Measurements from ENCODE around the gene LY6G6C. TPM values are rescaled to one million over a fixed set of nuclear protein-coding genes. Genes with fewer than 3 reads are reported as not detected.
A peak's percentile ranks its signal among the peaks of the same experiment; 100 is the strongest.

Gene LY6G6C
- total RNA-seq, 1 donor from 2014 or later = 0.66 TPM

GRCh38 chr6:31718265-31718664 is 3.3 kb downstream of the LY6G6C start:
- Mint-ChIP-seq H3K4me1 (ENCODE audit: low read depth, unreplicated experiment) (peaks cover 10% of the 10 kb centered on the region), H3K36me3 (ENCODE audit: low read depth, unreplicated experiment) (peaks cover 3% of the 10 kb centered on the region), H3K27me3 (ENCODE audit: low read depth, unreplicated experiment) (peaks cover 19% of the 10 kb centered on the region), H3K27ac (ENCODE audit: unreplicated experiment) (no peak overlapping the region), H3K4me3 (ENCODE audit: unreplicated experiment) (no peak overlapping the region), H3K9me3 (ENCODE audit: unreplicated experiment) (peaks cover 7% of the 10 kb centered on the region)
- Histone ChIP-seq H3K27me3 (ENCODE audit: insufficient read depth, low read length) (no peaks in the 10 kb centered on the region), H3K4me1 (ENCODE audit: insufficient read depth, low read length) (no peaks in the 10 kb centered on the region), H3K27ac (ENCODE audit: low read depth, low read length) (no peak overlapping the region), H3K36me3 (ENCODE audit: insufficient read depth, low read length) (no peaks in the 10 kb centered on the region), H3K4me3 (ENCODE audit: insufficient read depth, low read depth, low read length) (no peak overlapping the region), H2AFZ (ENCODE audit: low read depth, low read length) (no peak overlapping the region), H4K20me1 (ENCODE audit: insufficient read depth, low read length) (no peaks in the 10 kb centered on the region), H3K9me3 (ENCODE audit: insufficient read depth, low read depth, low read length) (no peaks in the 10 kb centered on the region), H3K9ac (ENCODE audit: low read length) (no peak overlapping the region), H3K4me2 (ENCODE audit: low read length) (no peak overlapping the region), H3K79me2 (ENCODE audit: insufficient read depth, low read length) (no peaks in the 10 kb centered on the region)
- no peak for TF ChIP-seq EZH2 (IDR thresholded peaks at IDR 0.05; ENCODE audit: insufficient read depth, low read length)
- no peak for FAIRE-seq
- DNase-seq (ENCODE audit: low read depth) = no peak

GRCh38 chr6:31717499-31718222 is 3.9 kb downstream of the LY6G6C start:
- peaks cover 10% of the 10 kb centered on the region for H3K4me1 Mint-ChIP-seq (ENCODE audit: low read depth, unreplicated experiment)
- Histone ChIP-seq H3K79me2 (ENCODE audit: insufficient read depth, low read length) (no peaks in the 10 kb centered on the region), H3K27me3 (ENCODE audit: insufficient read depth, low read length) (peaks cover under 1% of the 10 kb centered on the region), H3K27ac (ENCODE audit: low read depth, low read length) (no peak overlapping the region), H3K4me1 (ENCODE audit: insufficient read depth, low read length) (no peaks in the 10 kb centered on the region), H2AFZ (ENCODE audit: low read depth, low read length) (no peak overlapping the region), H3K9ac (ENCODE audit: low read length) (no peak overlapping the region), H3K4me2 (ENCODE audit: low read length) (no peak overlapping the region), H4K20me1 (ENCODE audit: insufficient read depth, low read length) (no peaks in the 10 kb centered on the region), H3K36me3 (ENCODE audit: insufficient read depth, low read length) (no peaks in the 10 kb centered on the region), H3K9me3 (ENCODE audit: insufficient read depth, low read depth, low read length) (no peaks in the 10 kb centered on the region), H3K4me3 (ENCODE audit: insufficient read depth, low read depth, low read length) (no peak overlapping the region)
- H3K36me3 Mint-ChIP-seq (ENCODE audit: low read depth, unreplicated experiment) = peaks cover 3% of the 10 kb centered on the region
- H3K27me3 Mint-ChIP-seq (ENCODE audit: low read depth, unreplicated experiment) = peaks cover 21% of the 10 kb centered on the region
- no peak for TF ChIP-seq CTCF (IDR thresholded peaks at IDR 0.05; ENCODE audit: insufficient read depth, low read depth, low read length)
- no peak for TF ChIP-seq EZH2 (IDR thresholded peaks at IDR 0.05; ENCODE audit: insufficient read depth, low read length)
- DNase-seq (ENCODE audit: low read depth) = no peak
- H3K9me3 Mint-ChIP-seq (ENCODE audit: unreplicated experiment) = peaks cover 7% of the 10 kb centered on the region
- FAIRE-seq = no peak
- no peak overlapping the region for H3K27ac Mint-ChIP-seq (ENCODE audit: unreplicated experiment)
- peak overlapping the region; percentile 47 for H3K4me3 Mint-ChIP-seq (ENCODE audit: unreplicated experiment)

GRCh38 chr6:31715022-31715958 is 6.3 kb downstream of the LY6G6C start, which contains the start of gene LY6G6D:
TSS of gene LY6G6D (plus strand) at chr6:31715348. CDS start at chr6:31715356, 8 bp downstream.
- DNase-seq (ENCODE audit: low read depth) = no peak
- peak within 1 kb of the TSS; percentile 31 for H3K27ac Mint-ChIP-seq (ENCODE audit: unreplicated experiment)
- TF ChIP-seq EZH2 (IDR thresholded peaks at IDR 0.05; ENCODE audit: insufficient read depth, low read length) (no peak), CTCF (IDR thresholded peaks at IDR 0.05; ENCODE audit: insufficient read depth, low read depth, low read length) (no peak)
- no peak for FAIRE-seq
- Histone ChIP-seq H3K9me3 (ENCODE audit: insufficient read depth, low read depth, low read length) (no peaks in the 10 kb centered on the region), H3K9ac (ENCODE audit: low read length) (no peak within 1 kb of the TSS), H3K4me1 (ENCODE audit: insufficient read depth, low read length) (no peaks in the 10 kb centered on the region), H3K27me3 (ENCODE audit: insufficient read depth, low read length) (peaks cover 2% of the 10 kb centered on the region), H3K27ac (ENCODE audit: low read depth, low read length) (no peak within 1 kb of the TSS), H3K4me3 (ENCODE audit: insufficient read depth, low read depth, low read length) (no peak within 1 kb of the TSS), H3K4me2 (ENCODE audit: low read length) (no peak within 1 kb of the TSS), H4K20me1 (ENCODE audit: insufficient read depth, low read length) (no peaks in the 10 kb centered on the region), H3K36me3 (ENCODE audit: insufficient read depth, low read length) (no peaks in the 10 kb centered on the region), H2AFZ (ENCODE audit: low read depth, low read length) (peak within 1 kb of the TSS; percentile 41), H3K79me2 (ENCODE audit: insufficient read depth, low read length) (no peaks in the 10 kb centered on the region)
- peaks cover 7% of the 10 kb centered on the region for H3K4me1 Mint-ChIP-seq (ENCODE audit: low read depth, unreplicated experiment)
- H3K36me3 Mint-ChIP-seq (ENCODE audit: low read depth, unreplicated experiment) = peaks cover 2% of the 10 kb centered on the region
- H3K27me3 Mint-ChIP-seq (ENCODE audit: low read depth, unreplicated experiment) = peaks cover 20% of the 10 kb centered on the region
- H3K9me3 Mint-ChIP-seq (ENCODE audit: unreplicated experiment) = peaks cover 3% of the 10 kb centered on the region
- no peak within 1 kb of the TSS for H3K4me3 Mint-ChIP-seq (ENCODE audit: unreplicated experiment)

Measured in astrocyte (in vitro differentiated cells and primary cell).